H1 (cell line): ENCODE measurements around the gene GRID1. TPM values are rescaled to one million over a fixed set of nuclear protein-coding genes. Genes with fewer than 3 reads are reported as not detected.

Experiments
- CTCF ChIA-PET: fragments of 300-600 bp; sonication (Branson Sonifier 250); formaldehyde crosslinking; loops from one replicate; lab custom pipeline; 2021; ENCODE audit not compliant: partially characterized antibody; lab: Charles Lee
- POLR2A ChIA-PET: fragments of 300-600 bp; sonication (Branson Sonifier 250); formaldehyde crosslinking; loops from one replicate; lab custom pipeline; 2021; ENCODE audit warnings: inconsistent platforms; ENCODE audit not compliant: partially characterized antibody; lab: Charles Lee
- DNase-seq, 2 experiments: peaks; one replicate each; pipeline versions ENCODE4 v3.0.0 to v3.0.0-alpha.2; 2010 to 2022; ENCODE audit warnings: low spot score in 2 of 2, low read depth in 1 of 2, mixed read lengths in 1 of 2
- FAIRE-seq: peaks from 2 replicates; lab custom pipeline; 2011; peaks lifted over from hg19 to GRCh38; lab: Jason Lieb, UNC
- H2AFZ ChIP-seq: 2 replicates; pipeline ENCODE4 v1.8.1; 2012; ENCODE audit warnings: low read length, inconsistent platforms
- H2AK5ac ChIP-seq: 2 replicates; pipeline ENCODE4 v1.6.1; 2013; ENCODE audit warnings: low read depth, low read length
- H2BK120ac ChIP-seq: replicated peaks from 2 replicates; pipeline ENCODE3; 2013; ENCODE audit warnings: low read depth, low read length, inconsistent platforms
- H2BK12ac ChIP-seq: 2 replicates; pipeline ENCODE4 v1.6.1; 2013; ENCODE audit warnings: low read depth, low read length
- H2BK15ac ChIP-seq: 2 replicates; pipeline ENCODE4 v1.6.1; 2013; ENCODE audit warnings: low read length
- H2BK20ac ChIP-seq: 2 replicates; pipeline ENCODE4 v1.6.1; 2013; ENCODE audit warnings: low read length
- H2BK5ac ChIP-seq: 2 replicates; pipeline ENCODE4 v1.6.1; 2013; ENCODE audit warnings: low read depth, low read length
- H3K14ac ChIP-seq: 2 replicates; pipeline ENCODE4 v1.6.1; 2013; ENCODE audit warnings: inconsistent platforms; ENCODE audit not compliant: insufficient read length
- H3K18ac ChIP-seq: 2 replicates; pipeline ENCODE4 v1.6.1; 2013; ENCODE audit warnings: low read length; ENCODE audit errors: extremely low read depth
- H3K23ac ChIP-seq: 2 replicates; pipeline ENCODE4 v1.6.1; 2013; ENCODE audit warnings: inconsistent platforms; ENCODE audit not compliant: insufficient read length
- H3K23me2 ChIP-seq: 2 replicates; pipeline ENCODE4 v1.6.1; 2013; ENCODE audit warnings: low read depth, low read length
- H3K27ac ChIP-seq: 2 replicates; pipeline ENCODE4 v1.6.1; 2011; ENCODE audit warnings: low read depth, low read length, inconsistent platforms
- H3K27me3 ChIP-seq, 4 experiments: replicated peaks in 1 of 4; 1 replicate in 1 of 4; 2 replicates in 3 of 4; pipeline versions ENCODE4 v1.6.1 to v1.8.1; 2011 to 2013; ENCODE audit warnings: low read length in 3 of 4, mild to moderate bottlenecking in 3 of 4, inconsistent platforms in 2 of 4, mixed read lengths in 2 of 4, moderate library complexity in 1 of 4; ENCODE audit not compliant: control insufficient read depth in 3 of 4, insufficient read depth in 3 of 4; ENCODE audit errors: extremely low read depth in 1 of 4
- H3K36me3 ChIP-seq, 4 experiments: 2 replicates each; pipeline versions ENCODE4 v1.6.1 to v1.8.1; 2011 to 2013; ENCODE audit warnings: mild to moderate bottlenecking in 4 of 4, low read length in 3 of 4, moderate library complexity in 2 of 4, control low read depth in 1 of 4, inconsistent platforms in 1 of 4; ENCODE audit not compliant: insufficient read depth in 4 of 4, control insufficient read depth in 2 of 4
- H3K4ac ChIP-seq: replicated peaks from 2 replicates; pipeline ENCODE3; 2013; ENCODE audit warnings: low read length, low read depth, mixed read lengths, inconsistent platforms; ENCODE audit not compliant: insufficient read length
- H3K4me1 ChIP-seq, 4 experiments: replicated peaks in 1 of 4; 1 replicate in 1 of 4; 2 replicates in 3 of 4; pipeline versions ENCODE4 v1.6.1 to v1.8.1; 2011 to 2013; ENCODE audit warnings: low read length in 3 of 4, inconsistent platforms in 2 of 4, mixed read lengths in 1 of 4; ENCODE audit not compliant: insufficient read depth in 4 of 4, control insufficient read depth in 3 of 4
- H3K4me2 ChIP-seq, 2 experiments: 2 replicates each; pipeline versions ENCODE4 v1.6.1 to v1.8.1; 2011 to 2013; ENCODE audit warnings: low read depth in 2 of 2, low read length in 2 of 2, control low read depth in 1 of 2, inconsistent platforms in 1 of 2, mild to moderate bottlenecking in 1 of 2; ENCODE audit not compliant: insufficient read depth in 1 of 2
- H3K4me3 ChIP-seq, 4 experiments: fragments of 200-600, 300-600 bp in 1 of 4; sonication (generic), shearing (Covaris generic), sonication (Bioruptor Twin) in 1 of 4; 2 replicates each; pipeline versions ENCODE4 v1.5.1 to v1.8.1; 2011 to 2016; ENCODE audit warnings: low read length in 4 of 4, low read depth in 3 of 4, control low read depth in 2 of 4, inconsistent platforms in 2 of 4, mild to moderate bottlenecking in 2 of 4, mixed read lengths in 1 of 4, moderate library complexity in 1 of 4; ENCODE audit not compliant: insufficient read depth in 2 of 4; ENCODE audit errors: extremely low read depth in 1 of 4
- H3K56ac ChIP-seq: replicated peaks from 2 replicates; pipeline ENCODE3; 2013; ENCODE audit warnings: low read depth, mild to moderate bottlenecking, mixed read lengths, low read length, inconsistent platforms; ENCODE audit not compliant: insufficient read length
- H3K79me1 ChIP-seq: 2 replicates; pipeline ENCODE4 v1.6.1; 2013; ENCODE audit warnings: low read depth, low read length, control low read depth
- H3K79me2 ChIP-seq, 2 experiments: 2 replicates each; pipeline versions ENCODE4 v1.6.1 to v1.8.1; 2012 to 2013; ENCODE audit warnings: low read length in 2 of 2, mild to moderate bottlenecking in 2 of 2, inconsistent platforms in 1 of 2; ENCODE audit not compliant: insufficient read depth in 2 of 2, control insufficient read depth in 1 of 2
- H3K9ac ChIP-seq, 4 experiments: replicated peaks in 1 of 4; 1 replicate in 1 of 4; 2 replicates in 3 of 4; pipeline versions ENCODE4 v1.6.1 to v1.8.1; 2011 to 2013; ENCODE audit warnings: low read depth in 3 of 4, low read length in 3 of 4, control low read depth in 2 of 4, mild to moderate bottlenecking in 2 of 4, moderate library complexity in 2 of 4, inconsistent platforms in 1 of 4; ENCODE audit errors: extremely low read depth in 1 of 4
- H3K9me3 ChIP-seq, 2 experiments: 2 replicates each; pipeline versions ENCODE4 v1.6.1 to v1.8.1; 2012 to 2013; ENCODE audit warnings: mild to moderate bottlenecking in 2 of 2, moderate library complexity in 2 of 2, control low read depth in 1 of 2, inconsistent platforms in 1 of 2, low read depth in 1 of 2, low read length in 1 of 2, mixed read lengths in 1 of 2; ENCODE audit not compliant: insufficient read depth in 2 of 2
- H4K20me1 ChIP-seq, 2 experiments: replicated peaks in 1 of 2; 2 replicates each; pipeline versions ENCODE3 to v1.8.1; 2011 to 2013; ENCODE audit warnings: inconsistent platforms in 2 of 2, low read length in 2 of 2, mild to moderate bottlenecking in 1 of 2; ENCODE audit not compliant: insufficient read depth in 2 of 2, control insufficient read depth in 1 of 2
- H4K5ac ChIP-seq: 2 replicates; pipeline ENCODE4 v1.6.1; 2013; ENCODE audit warnings: low read length, low read depth, mixed read lengths, inconsistent platforms; ENCODE audit not compliant: insufficient read length
- H4K8ac ChIP-seq: 2 replicates; pipeline ENCODE4 v1.8.0; 2013; ENCODE audit warnings: mild to moderate bottlenecking, moderate library complexity, low read length, inconsistent platforms; ENCODE audit not compliant: insufficient read depth; ENCODE audit errors: extremely low read depth
- H4K91ac ChIP-seq: replicated peaks from 2 replicates; pipeline ENCODE3; 2013; ENCODE audit warnings: low read length, mixed read lengths, inconsistent platforms; ENCODE audit not compliant: insufficient read length
- NRF1 ChIP-seq: IDR thresholded peaks from 2 replicates; pipeline ENCODE4 v1.6.1; 2011; ENCODE audit warnings: mild to moderate bottlenecking, low read depth, low read length, improper control_type of control experiment
- PHF8 ChIP-seq: fragments of 200-600 bp; sonication (generic); conservative IDR thresholded peaks from 2 replicates; pipeline ENCODE4 v1.7.1; 2012; ENCODE audit warnings: low read depth, mild to moderate bottlenecking, inconsistent platforms, low read length, moderate library complexity
- WGBS, 2 experiments: shearing (Covaris generic) in 1 of 2; methylation state at CpG; one replicate each; pipeline versions ENCODE4 v1.1.6 to v1.1.7; 2013 to 2015; ENCODE audit warnings: low lambda C conversion rate in 2 of 2, mixed read lengths in 2 of 2, inconsistent platforms in 1 of 2, low coverage in 1 of 2, missing lambda C conversion rate in 1 of 2; ENCODE audit not compliant: insufficient replicate concordance in 2 of 2, insufficient coverage in 1 of 2, insufficient read length in 1 of 2; ENCODE audit errors: extremely low coverage in 1 of 2, missing lambda C conversion rate in 1 of 2; 5-methylcytosine and 5-hydroxymethylcytosine counted together
- polyA plus RNA-seq, 7 experiments: library from polyadenylated mRNA; depleted of rRNA in 3 of 7; stranded (reverse) in 5 of 7; unstranded in 2 of 7; fragments of >200 nt in 5 of 7; fragments of 200-250 nt in 2 of 7; gene quantifications; 1 replicate in 5 of 7; 2 replicates in 1 of 7; 4 replicates in 1 of 7; pipeline versions ENCODE4 v1.2.1 to v1.2.3, GENCODE V29; 2011 to 2013; ENCODE audit warnings: missing spikeins in 2 of 7, mixed read lengths in 2 of 7
- total RNA-seq: library from RNA; stranded (reverse); fragmentation: NEBNext Ultra II Directional; extraction: Animal tissue kit (Norgen Biotek cat#: 25700); gene quantifications from 2 replicates; pipeline ENCODE4 v1.2.1, GENCODE V29; 2021

Gene GRID1
- total and polyA plus RNA-seq, 2 of the 8 experiments (the other 6 are each of a cell fraction or from before 2014, with no cell fraction given): 0.22 to 0.30 TPM

GRCh38 chr10:86288695-86289576 lies 77.7 kb downstream of the GRID1 start:
- H3K18ac ChIP-seq: no peak overlapping the region
- no peaks in the 10 kb centered on the region for H3K79me2 ChIP-seq
- CTCF ChIA-PET: interaction anchor here (0.6 to 10.5 kb wide), 22 partner anchors 9 to 153 kb away, joined by 3 to 137 read pairs (median 4); no protein-coding TSS in a partner anchor
- H2BK120ac ChIP-seq: no peak overlapping the region
- H4K5ac ChIP-seq: no peak overlapping the region
- no peaks in the 10 kb centered on the region for H3K36me3 ChIP-seq
- POLR2A ChIA-PET: no interaction called here
- no peak overlapping the region for H2BK20ac ChIP-seq
- no peak overlapping the region for H3K27ac ChIP-seq
- no peak overlapping the region for H3K23ac ChIP-seq
- no peak overlapping the region for H2BK5ac ChIP-seq
- H3K4ac ChIP-seq: no peak overlapping the region
- H3K23me2 ChIP-seq: peaks cover 7% of the 10 kb centered on the region; the same call in 1 of the 2 replicates
- FAIRE-seq: no peak
- H2BK15ac ChIP-seq: peak overlapping the region; percentile 61; the same call in 1 of the 2 replicates
- TF ChIP-seq PHF8: no peak
- TF ChIP-seq NRF1: no peak
- H3K9me3 ChIP-seq: no peaks in the 10 kb centered on the region
- H3K56ac ChIP-seq: no peak overlapping the region
- H2AFZ ChIP-seq: no peak overlapping the region
- no peak overlapping the region for H4K91ac ChIP-seq
- H2AK5ac ChIP-seq: no peak overlapping the region
- no peak overlapping the region for H4K8ac ChIP-seq
- H3K27me3 ChIP-seq: no peaks in the 10 kb centered on the region; a peak in 2 of 7 replicates
- H3K9ac ChIP-seq: no peak overlapping the region
- no peak overlapping the region for H3K14ac ChIP-seq
- no peaks in the 10 kb centered on the region for H4K20me1 ChIP-seq
- WGBS, 2 experiments: 91% methylated on average over 10 of the region's 10 CpGs; no CpG with 5 or more reads in 1 of the 2 experiments
- H3K4me3 ChIP-seq: no peak overlapping the region
- DNase-seq: peak in 1 of 2 experiments; percentile 27
- H2BK12ac ChIP-seq: 0 out of 2 replicates have a peak overlapping the region, but pooled peaks have one; percentile 39
- H3K79me1 ChIP-seq: no peaks in the 10 kb centered on the region
- no peak overlapping the region for H3K4me2 ChIP-seq
- peaks cover 0 to 14% (median 11%) of the 10 kb centered on the region in 4 experiments; a peak in 6 of 7 replicates for H3K4me1 ChIP-seq
